ENCODE measurements around the gene RALGAPB. TPM values are rescaled to one million over a fixed set of nuclear protein-coding genes. Genes with fewer than 3 reads are reported as not detected.
A peak's percentile ranks its signal among the peaks of the same experiment; 100 is the strongest.

The RALGAPB gene
- total and polyA plus RNA-seq, 2 of the 13 experiments (the other 11 are each of a cell fraction or from before 2014, with no cell fraction given): 17.6 to 30.6 TPM

- TF ChIP-seq PLSCR1 (CRISPR knock-in tag; IDR thresholded peaks at IDR 0.05; ENCODE audit: borderline replicate concordance) (no peak), RNF219 (CRISPR knock-in tag; IDR thresholded peaks at IDR 0.05) (no peak), ZNF362 (CRISPR knock-in tag; IDR thresholded peaks at IDR 0.05; ENCODE audit: borderline replicate concordance) (no peak), ZSCAN9 (CRISPR knock-in tag; IDR thresholded peaks at IDR 0.05; ENCODE audit: borderline replicate concordance) (no peak), RAD21 (CRISPR knock-in tag; IDR thresholded peaks at IDR 0.05) (peak; percentile 10; the same call in 1 of the 2 replicates), NFIC (IDR thresholded peaks at IDR 0.05; ENCODE audit: low read length) (no peak), CCDC6 (CRISPR knock-in tag; IDR thresholded peaks at IDR 0.05) (0 out of 2 replicates have a peak, but pooled peaks have one; percentile 46), KLF11 (CRISPR knock-in tag; IDR thresholded peaks at IDR 0.05) (no peak), REL (CRISPR knock-in tag; conservative IDR thresholded peaks at IDR 0.05) (peak; percentile 60; the same call in 1 of the 2 replicates), MEIS1 (CRISPR knock-in tag; IDR thresholded peaks at IDR 0.05; ENCODE audit: borderline replicate concordance) (peak; percentile 26; the same call in 1 of the 2 replicates), REPIN1 (CRISPR knock-in tag; IDR thresholded peaks at IDR 0.05; ENCODE audit: borderline replicate concordance, low read depth) (peak; percentile 71; the same call in 1 of the 2 replicates), SP140L (CRISPR knock-in tag; IDR thresholded peaks at IDR 0.05; ENCODE audit: borderline replicate concordance) (no peak; the same call in 1 of the 2 replicates), GLI4 (CRISPR knock-in tag; IDR thresholded peaks at IDR 0.05; ENCODE audit: borderline replicate concordance) (0 out of 2 replicates have a peak, but pooled peaks have one; percentile 7), ARID2 (CRISPR knock-in tag; IDR thresholded peaks at IDR 0.05; ENCODE audit: borderline replicate concordance) (no peak), CHD4 (IDR thresholded peaks at IDR 0.05; ENCODE audit: borderline replicate concordance, low read length) (peak; percentile 49; the same call in 1 of the 2 replicates), GTF3A (CRISPR knock-in tag; conservative IDR thresholded peaks at IDR 0.05) (peak; percentile 85; the same call in 1 of the 2 replicates)
- TF ChIP-seq, protein P1, sequence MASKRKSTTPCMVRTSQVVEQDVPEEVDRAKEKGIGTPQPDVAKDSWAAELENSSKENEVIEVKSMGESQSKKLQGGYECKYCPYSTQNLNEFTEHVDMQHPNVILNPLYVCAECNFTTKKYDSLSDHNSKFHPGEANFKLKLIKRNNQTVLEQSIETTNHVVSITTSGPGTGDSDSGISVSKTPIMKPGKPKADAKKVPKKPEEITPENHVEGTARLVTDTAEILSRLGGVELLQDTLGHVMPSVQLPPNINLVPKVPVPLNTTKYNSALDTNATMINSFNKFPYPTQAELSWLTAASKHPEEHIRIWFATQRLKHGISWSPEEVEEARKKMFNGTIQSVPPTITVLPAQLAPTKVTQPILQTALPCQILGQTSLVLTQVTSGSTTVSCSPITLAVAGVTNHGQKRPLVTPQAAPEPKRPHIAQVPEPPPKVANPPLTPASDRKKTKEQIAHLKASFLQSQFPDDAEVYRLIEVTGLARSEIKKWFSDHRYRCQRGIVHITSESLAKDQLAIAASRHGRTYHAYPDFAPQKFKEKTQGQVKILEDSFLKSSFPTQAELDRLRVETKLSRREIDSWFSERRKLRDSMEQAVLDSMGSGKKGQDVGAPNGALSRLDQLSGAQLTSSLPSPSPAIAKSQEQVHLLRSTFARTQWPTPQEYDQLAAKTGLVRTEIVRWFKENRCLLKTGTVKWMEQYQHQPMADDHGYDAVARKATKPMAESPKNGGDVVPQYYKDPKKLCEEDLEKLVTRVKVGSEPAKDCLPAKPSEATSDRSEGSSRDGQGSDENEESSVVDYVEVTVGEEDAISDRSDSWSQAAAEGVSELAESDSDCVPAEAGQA (IDR thresholded peaks at IDR 0.05; ENCODE audit: low read depth): no peak
- TF ChIP-seq, protein P1 (CRISPR knock-in tag; IDR thresholded peaks at IDR 0.05; ENCODE audit: borderline replicate concordance): no peak
Measured at GRCh38 chr20:38471987-38472512, 593 bp upstream of the RALGAPB start (continued).
